ENCODE measurements around the gene DPY19L2.
"Not testable (repeated sequence)": the region's sequence is repeated elsewhere in the genome, so short reads cannot be mapped to it uniquely, and the experiment has no call there.

DNA sequence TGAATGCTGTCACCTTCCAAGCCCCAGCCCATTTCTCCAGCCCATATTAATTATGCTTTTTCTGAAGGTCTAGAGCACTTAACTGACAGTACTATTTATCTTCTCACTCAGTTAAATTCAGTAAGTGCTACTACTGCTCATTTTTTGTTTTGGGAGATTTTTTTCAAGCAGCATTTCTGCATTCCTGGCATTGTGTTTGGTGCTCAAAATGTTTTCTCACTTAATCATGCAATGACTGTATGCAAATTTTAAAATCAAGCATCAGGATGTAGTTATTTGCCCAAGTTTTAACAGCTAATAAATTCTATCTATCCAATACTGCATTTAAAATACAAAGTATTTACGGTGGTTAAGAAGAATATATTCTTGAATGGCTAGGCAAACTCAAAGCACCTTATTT is 1.6 kb upstream of the DPY19L2 start:
- TF ChIP-seq, protein P1, sequence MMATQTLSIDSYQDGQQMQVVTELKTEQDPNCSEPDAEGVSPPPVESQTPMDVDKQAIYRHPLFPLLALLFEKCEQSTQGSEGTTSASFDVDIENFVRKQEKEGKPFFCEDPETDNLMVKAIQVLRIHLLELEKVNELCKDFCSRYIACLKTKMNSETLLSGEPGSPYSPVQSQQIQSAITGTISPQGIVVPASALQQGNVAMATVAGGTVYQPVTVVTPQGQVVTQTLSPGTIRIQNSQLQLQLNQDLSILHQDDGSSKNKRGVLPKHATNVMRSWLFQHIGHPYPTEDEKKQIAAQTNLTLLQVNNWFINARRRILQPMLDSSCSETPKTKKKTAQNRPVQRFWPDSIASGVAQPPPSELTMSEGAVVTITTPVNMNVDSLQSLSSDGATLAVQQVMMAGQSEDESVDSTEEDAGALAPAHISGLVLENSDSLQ (IDR thresholded peaks at IDR 0.05) = not testable (repeated sequence)
- not testable (repeated sequence) for TF ChIP-seq FOXM1 (IDR thresholded peaks at IDR 0.05; ENCODE audit: borderline replicate concordance); L3MBTL2 (conservative IDR thresholded peaks at IDR 0.05); ELF4 (IDR thresholded peaks at IDR 0.05); ZNF384 (IDR thresholded peaks at IDR 0.05); NFRKB (IDR thresholded peaks at IDR 0.05); SP1 (IDR thresholded peaks at IDR 0.05); SUZ12 (IDR thresholded peaks at IDR 0.05); LEF1 (IDR thresholded peaks at IDR 0.05; ENCODE audit: borderline replicate concordance); TARDBP (IDR thresholded peaks at IDR 0.05); ARNT (IDR thresholded peaks at IDR 0.05); FOXA1 (IDR thresholded peaks at IDR 0.05)

Data from HEK293T (cell line).